Measurements from ENCODE around the gene MOSPD2.
A peak's percentile ranks its signal among the peaks of the same experiment; 100 is the strongest.

Gene MOSPD2

GRCh38 chrX:14899607-14900006 lies 26.4 kb downstream of the MOSPD2 start:
- DNase-seq (ENCODE audit: low read depth) = no peak
- H3K4me3 ChIP-seq (ENCODE audit: control insufficient read depth, low read depth, low read length) = no peak overlapping the region
- no peak for TF ChIP-seq CTCF (IDR thresholded peaks at IDR 0.05; ENCODE audit: control insufficient read depth, insufficient read depth, low read depth, low read length, missing control alignments)

GRCh38 chrX:14902537-14902936 lies 29.3 kb downstream of the MOSPD2 start:
- no peak for TF ChIP-seq CTCF (IDR thresholded peaks at IDR 0.05; ENCODE audit: control insufficient read depth, insufficient read depth, low read depth, low read length, missing control alignments)
- H3K4me3 ChIP-seq (ENCODE audit: control insufficient read depth, low read depth, low read length) = no peak overlapping the region
- DNase-seq (ENCODE audit: low read depth) = no peak

- DNase-seq (ENCODE audit: low read depth) = peak; percentile 32
- TF ChIP-seq CTCF (IDR thresholded peaks at IDR 0.05; ENCODE audit: control insufficient read depth, insufficient read depth, low read depth, low read length, missing control alignments) = no peak
- H3K4me3 ChIP-seq (ENCODE audit: control insufficient read depth, low read depth, low read length) = no peak overlapping the region
These were observed 30.7 kb downstream of the MOSPD2 start for GRCh38 chrX:14903891-14904290.

DNA sequence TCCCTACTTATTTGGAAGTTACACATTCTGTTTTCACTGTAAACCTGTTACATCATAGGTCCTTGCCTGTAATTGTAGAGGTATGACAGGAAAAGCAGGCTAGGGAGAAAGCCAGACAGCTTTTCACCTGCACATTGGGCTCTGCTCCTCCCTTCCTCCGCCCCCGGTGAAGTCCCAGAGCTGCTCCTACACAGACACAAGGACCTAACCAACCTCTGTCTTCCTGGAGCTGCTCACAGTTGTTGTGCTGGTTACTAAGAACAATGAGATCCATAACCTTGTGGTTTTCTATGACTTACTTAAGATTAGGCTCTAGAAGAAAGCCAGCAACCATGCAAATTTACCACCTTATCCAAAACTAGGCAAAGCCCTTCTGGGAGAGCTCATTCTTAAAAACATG lies 40.0 kb downstream of the MOSPD2 start:
- no peak for TF ChIP-seq CTCF (IDR thresholded peaks at IDR 0.05; ENCODE audit: control insufficient read depth, insufficient read depth, low read depth, low read length, missing control alignments)
- no peak overlapping the region for H3K4me3 ChIP-seq (ENCODE audit: control insufficient read depth, low read depth, low read length)
- no peak for DNase-seq (ENCODE audit: low read depth)

DNA sequence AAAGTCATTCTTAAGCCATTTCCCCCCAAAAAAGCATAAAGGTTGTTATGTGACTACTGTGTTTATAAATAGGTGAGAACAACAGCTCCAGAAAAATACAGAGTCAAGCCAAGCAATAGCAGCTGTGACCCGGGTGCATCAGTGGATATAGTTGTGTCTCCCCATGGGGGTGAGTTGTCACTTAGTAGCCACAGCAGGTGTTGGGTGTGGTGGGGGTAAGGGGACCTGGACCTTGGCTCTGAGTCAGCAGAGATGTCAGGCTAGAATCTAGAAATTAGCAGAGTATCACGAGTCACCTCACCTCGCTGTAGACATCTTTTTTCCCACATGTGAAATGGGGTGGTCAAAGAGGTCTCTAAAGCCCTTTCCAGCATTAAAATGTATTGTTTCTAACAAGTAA lies 42.4 kb downstream of the MOSPD2 start:
- DNase-seq (ENCODE audit: low read depth) = no peak
- no peak for TF ChIP-seq CTCF (IDR thresholded peaks at IDR 0.05; ENCODE audit: control insufficient read depth, insufficient read depth, low read depth, low read length, missing control alignments)
- no peak overlapping the region for H3K4me3 ChIP-seq (ENCODE audit: control insufficient read depth, low read depth, low read length)

GRCh38 chrX:14916017-14916674 lies 42.9 kb downstream of the MOSPD2 start:
- no peak for TF ChIP-seq CTCF (IDR thresholded peaks at IDR 0.05; ENCODE audit: control insufficient read depth, insufficient read depth, low read depth, low read length, missing control alignments)
- peak; percentile 55 for DNase-seq (ENCODE audit: low read depth)
- no peak overlapping the region for H3K4me3 ChIP-seq (ENCODE audit: control insufficient read depth, low read depth, low read length)
